ENCODE data around the gene PGLYRP4.

Gene PGLYRP4

DNA sequence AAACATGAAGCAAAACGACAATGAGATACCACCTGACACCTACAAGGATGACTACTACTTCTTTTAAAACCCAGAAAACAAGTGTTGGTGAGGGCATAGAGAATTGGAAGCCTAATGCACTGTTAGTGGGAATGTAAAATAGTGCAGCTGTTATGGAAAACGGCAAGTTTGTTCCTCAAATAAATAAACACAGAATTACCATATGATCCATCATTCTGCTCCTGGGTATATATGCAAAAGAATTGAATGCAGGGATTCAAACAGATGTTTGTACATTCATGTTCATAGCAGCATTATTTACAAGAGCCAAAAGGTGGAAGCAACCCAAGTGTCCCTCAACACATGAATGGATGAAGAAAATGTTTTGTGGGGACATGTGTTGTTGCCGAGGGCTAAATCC lies 43.6 kb upstream of the PGLYRP4 start:
- peaks cover 0 to 3% of the 10 kb centered on the region in 2 donors for H3K27me3 ChIP-seq (ENCODE audit: control insufficient read depth in 1 of 2, insufficient read depth in 2 of 2, low read length in 2 of 2)
- H3K9me3 ChIP-seq (ENCODE audit: control insufficient read depth in 1 of 2, low read length in 2 of 2) = no peaks in the 10 kb centered on the region
- no peak overlapping the region for H3K27ac ChIP-seq (ENCODE audit: low read depth, low read length)
- no peaks in the 10 kb centered on the region for H3K4me1 ChIP-seq (ENCODE audit: control insufficient read depth in 1 of 2, insufficient read depth in 2 of 2, low read length in 2 of 2)
- no peak overlapping the region for H3K9ac ChIP-seq (ENCODE audit: low read depth in 1 of 2, low read length in 2 of 2)
- H3K4me3 ChIP-seq (ENCODE audit: low read depth in 1 of 2, low read length in 2 of 2) = no peak overlapping the region
- H3K36me3 ChIP-seq (ENCODE audit: control insufficient read depth in 1 of 2, insufficient read depth in 2 of 2, low read length in 2 of 2) = no peaks in the 10 kb centered on the region

DNA sequence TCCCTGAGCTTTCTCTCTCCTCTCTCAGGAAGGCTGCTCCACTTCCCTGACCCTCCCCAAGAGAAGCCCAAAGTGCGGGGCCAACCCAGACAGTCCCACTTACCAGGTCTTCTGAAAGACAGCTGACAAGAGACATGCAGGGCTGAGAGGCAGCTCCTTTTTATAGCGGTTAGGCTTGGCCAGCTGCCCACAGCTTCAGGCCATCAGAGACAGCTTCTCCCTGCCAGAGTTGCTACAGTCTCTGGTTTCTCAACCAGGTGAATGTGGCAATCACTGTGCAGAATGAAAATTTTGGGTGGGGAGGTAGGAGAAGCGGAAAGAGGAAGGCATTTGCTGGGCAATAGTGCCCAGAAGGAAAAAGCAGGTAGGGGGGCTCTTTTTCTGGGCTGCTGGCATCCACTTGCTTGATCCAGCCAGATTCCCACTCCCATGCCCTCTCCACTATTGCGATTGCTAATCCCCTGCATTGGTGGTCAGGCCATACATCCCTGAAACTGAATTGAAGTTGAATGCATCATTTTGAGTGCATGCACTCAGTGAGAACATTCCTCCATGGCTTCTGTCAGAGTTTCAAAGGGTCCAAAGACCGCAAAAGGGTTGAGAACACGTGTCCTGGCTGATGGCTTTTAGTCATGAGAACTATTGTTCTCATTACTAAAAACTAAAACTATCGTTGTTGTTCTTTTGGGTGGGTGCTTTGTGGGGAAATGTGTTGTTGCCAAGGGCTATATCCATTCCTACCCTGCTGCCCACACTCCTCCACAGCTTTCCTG lies 42.5 kb upstream of the PGLYRP4 start, which contains the start of gene S100A8:
Gene S100A8 (minus strand): TSS at position 136 of the 773 bp plus-strand sequence. CDS start 538 bp downstream, outside the sequence.
- no peaks in the 10 kb centered on the region for H3K36me3 ChIP-seq (ENCODE audit: control insufficient read depth in 1 of 2, insufficient read depth in 2 of 2, low read length in 2 of 2)
- no peak within 1 kb of the TSS for H3K9ac ChIP-seq (ENCODE audit: low read depth in 1 of 2, low read length in 2 of 2)
- no peak within 1 kb of the TSS for H3K4me3 ChIP-seq (ENCODE audit: low read depth in 1 of 2, low read length in 2 of 2)
- H3K27ac ChIP-seq (ENCODE audit: low read depth, low read length) = no peak within 1 kb of the TSS
- H3K4me1 ChIP-seq (ENCODE audit: control insufficient read depth in 1 of 2, insufficient read depth in 2 of 2, low read length in 2 of 2) = no peaks in the 10 kb centered on the region
- peaks cover 0 to 3% of the 10 kb centered on the region in 2 donors for H3K27me3 ChIP-seq (ENCODE audit: control insufficient read depth in 1 of 2, insufficient read depth in 2 of 2, low read length in 2 of 2)
- H3K9me3 ChIP-seq (ENCODE audit: control insufficient read depth in 1 of 2, low read length in 2 of 2) = no peaks in the 10 kb centered on the region

DNA sequence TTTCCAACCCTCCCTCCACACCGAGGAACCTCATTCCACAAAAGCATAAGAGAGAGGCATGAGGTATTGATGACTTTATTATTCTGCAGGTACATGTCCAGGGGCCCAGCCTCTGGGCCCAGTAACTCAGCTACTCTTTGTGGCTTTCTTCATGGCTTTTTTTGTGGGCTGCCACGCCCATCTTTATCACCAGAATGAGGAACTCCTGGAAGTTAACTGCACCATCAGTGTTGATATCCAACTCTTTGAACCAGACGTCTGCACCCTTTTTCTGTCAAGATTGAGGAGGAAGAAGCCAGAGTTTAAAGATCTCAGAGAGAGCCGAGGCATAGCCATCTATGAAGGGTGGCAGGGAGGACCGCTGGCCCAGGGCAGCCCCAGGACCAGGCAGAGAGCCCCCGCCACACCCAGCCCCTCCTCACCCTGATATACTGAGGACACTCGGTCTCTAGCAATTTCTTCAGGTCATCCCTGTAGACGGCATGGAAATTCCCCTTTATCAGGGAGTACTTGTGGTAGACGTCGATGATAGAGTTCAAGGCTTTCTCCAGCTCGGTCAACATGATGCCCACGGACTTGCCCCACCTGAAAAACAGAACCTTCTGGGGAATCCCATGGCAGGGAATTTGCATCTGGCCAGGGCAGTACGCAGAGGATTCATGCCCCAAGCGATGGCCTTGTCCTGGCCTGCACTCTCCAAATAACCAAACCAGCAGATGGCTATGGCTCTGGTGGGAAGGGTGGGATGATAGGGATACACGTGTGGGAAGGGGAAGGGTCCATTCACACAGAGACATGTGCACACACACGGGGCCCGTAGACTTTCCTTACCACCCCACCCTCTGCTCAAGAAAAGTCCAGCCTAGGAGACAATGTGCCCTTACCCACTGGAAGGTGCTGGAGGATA lies 41.6 kb upstream of the PGLYRP4 start:
- Histone ChIP-seq H3K4me3 (ENCODE audit: low read depth in 1 of 2, low read length in 2 of 2) (no peak overlapping the region), H3K9ac (ENCODE audit: low read depth in 1 of 2, low read length in 2 of 2) (no peak overlapping the region), H3K27me3 (ENCODE audit: control insufficient read depth in 1 of 2, insufficient read depth in 2 of 2, low read length in 2 of 2) (peaks cover 0 to 3% of the 10 kb centered on the region in 2 donors), H3K4me1 (ENCODE audit: control insufficient read depth in 1 of 2, insufficient read depth in 2 of 2, low read length in 2 of 2) (no peaks in the 10 kb centered on the region), H3K27ac (ENCODE audit: low read depth, low read length) (no peak overlapping the region), H3K36me3 (ENCODE audit: control insufficient read depth in 1 of 2, insufficient read depth in 2 of 2, low read length in 2 of 2) (no peaks in the 10 kb centered on the region), H3K9me3 (ENCODE audit: control insufficient read depth in 1 of 2, low read length in 2 of 2) (no peaks in the 10 kb centered on the region)

DNA sequence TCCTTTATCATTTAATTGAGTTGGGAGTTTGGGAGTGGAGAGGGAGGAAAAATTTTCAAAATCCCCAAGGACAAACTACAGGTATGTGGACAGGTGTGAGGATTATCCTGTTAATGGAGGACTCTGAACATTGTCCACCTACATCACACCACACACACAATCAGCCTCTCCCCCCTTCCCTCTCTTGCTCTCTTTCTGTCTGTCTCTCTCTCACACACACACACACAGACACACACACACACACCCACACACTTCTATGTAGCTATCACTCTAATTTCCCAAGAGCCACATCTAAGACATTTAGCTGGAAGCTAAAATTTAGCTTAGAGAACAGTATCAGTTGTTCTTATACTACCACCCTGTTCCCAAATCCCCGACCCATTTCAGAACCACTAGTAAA lies 40.8 kb upstream of the PGLYRP4 start:
- no peaks in the 10 kb centered on the region for H3K9me3 ChIP-seq (ENCODE audit: control insufficient read depth in 1 of 2, low read length in 2 of 2)
- no peaks in the 10 kb centered on the region for H3K4me1 ChIP-seq (ENCODE audit: control insufficient read depth in 1 of 2, insufficient read depth in 2 of 2, low read length in 2 of 2)
- no peaks in the 10 kb centered on the region for H3K36me3 ChIP-seq (ENCODE audit: control insufficient read depth in 1 of 2, insufficient read depth in 2 of 2, low read length in 2 of 2)
- peaks cover 0 to 3% of the 10 kb centered on the region in 2 donors for H3K27me3 ChIP-seq (ENCODE audit: control insufficient read depth in 1 of 2, insufficient read depth in 2 of 2, low read length in 2 of 2)
- no peak overlapping the region for H3K27ac ChIP-seq (ENCODE audit: low read depth, low read length)
- no peak overlapping the region for H3K4me3 ChIP-seq (ENCODE audit: low read depth in 1 of 2, low read length in 2 of 2)
- H3K9ac ChIP-seq (ENCODE audit: low read depth in 1 of 2, low read length in 2 of 2) = no peak overlapping the region

DNA sequence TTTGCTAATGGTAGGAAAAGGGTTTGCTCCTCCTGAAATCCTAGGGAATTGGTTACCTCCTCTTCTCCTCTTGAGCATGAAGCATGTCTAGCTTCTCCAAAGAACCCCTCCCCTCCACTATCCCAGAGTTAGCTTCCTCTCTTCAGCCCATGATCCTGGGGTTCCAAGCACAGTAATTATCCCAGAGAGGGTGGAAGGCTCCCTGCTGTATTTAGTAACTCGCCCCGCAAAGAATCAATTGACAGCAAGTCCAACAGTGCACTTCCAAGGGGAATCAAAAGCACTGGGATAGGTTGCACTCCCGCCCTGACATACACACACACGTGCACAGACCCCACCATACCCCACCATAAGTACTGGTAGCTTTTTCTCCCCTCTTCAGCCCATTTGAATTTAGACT lies 39.1 kb upstream of the PGLYRP4 start:
- H3K9me3 ChIP-seq (ENCODE audit: control insufficient read depth in 1 of 2, low read length in 2 of 2) = no peaks in the 10 kb centered on the region
- no peaks in the 10 kb centered on the region for H3K27me3 ChIP-seq (ENCODE audit: control insufficient read depth in 1 of 2, insufficient read depth in 2 of 2, low read length in 2 of 2)
- no peaks in the 10 kb centered on the region for H3K4me1 ChIP-seq (ENCODE audit: control insufficient read depth in 1 of 2, insufficient read depth in 2 of 2, low read length in 2 of 2)
- H3K27ac ChIP-seq (ENCODE audit: low read depth, low read length) = no peak overlapping the region
- no peak overlapping the region for H3K9ac ChIP-seq (ENCODE audit: low read depth in 1 of 2, low read length in 2 of 2)
- no peaks in the 10 kb centered on the region for H3K36me3 ChIP-seq (ENCODE audit: control insufficient read depth in 1 of 2, insufficient read depth in 2 of 2, low read length in 2 of 2)
- H3K4me3 ChIP-seq (ENCODE audit: low read depth in 1 of 2, low read length in 2 of 2) = no peak overlapping the region

DNA sequence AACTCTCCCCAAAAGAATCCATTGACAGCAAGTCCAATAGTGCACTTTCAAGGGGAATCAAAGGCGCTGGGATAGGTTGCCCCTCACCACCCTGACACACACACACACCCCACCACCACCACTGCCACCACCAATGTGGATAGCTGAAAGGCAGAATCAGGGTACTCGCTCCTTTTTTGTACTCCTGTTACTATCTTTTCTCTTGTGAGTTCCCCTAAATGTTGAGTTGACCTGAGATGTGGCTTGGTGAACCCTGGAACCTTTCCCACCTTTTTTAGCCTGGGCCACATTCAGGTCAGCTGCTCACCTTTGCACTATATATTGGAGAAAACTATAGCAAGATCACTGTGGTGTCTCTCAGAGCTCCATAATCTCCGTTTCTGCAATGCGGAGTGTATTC lies 38.4 kb upstream of the PGLYRP4 start:
- Histone ChIP-seq H3K27me3 (ENCODE audit: control insufficient read depth in 1 of 2, insufficient read depth in 2 of 2, low read length in 2 of 2) (no peaks in the 10 kb centered on the region), H3K27ac (ENCODE audit: low read depth, low read length) (no peak overlapping the region), H3K9ac (ENCODE audit: low read depth in 1 of 2, low read length in 2 of 2) (no peak overlapping the region), H3K36me3 (ENCODE audit: control insufficient read depth in 1 of 2, insufficient read depth in 2 of 2, low read length in 2 of 2) (no peaks in the 10 kb centered on the region), H3K9me3 (ENCODE audit: control insufficient read depth in 1 of 2, low read length in 2 of 2) (no peaks in the 10 kb centered on the region), H3K4me1 (ENCODE audit: control insufficient read depth in 1 of 2, insufficient read depth in 2 of 2, low read length in 2 of 2) (no peaks in the 10 kb centered on the region), H3K4me3 (ENCODE audit: low read depth in 1 of 2, low read length in 2 of 2) (no peak overlapping the region)

DNA sequence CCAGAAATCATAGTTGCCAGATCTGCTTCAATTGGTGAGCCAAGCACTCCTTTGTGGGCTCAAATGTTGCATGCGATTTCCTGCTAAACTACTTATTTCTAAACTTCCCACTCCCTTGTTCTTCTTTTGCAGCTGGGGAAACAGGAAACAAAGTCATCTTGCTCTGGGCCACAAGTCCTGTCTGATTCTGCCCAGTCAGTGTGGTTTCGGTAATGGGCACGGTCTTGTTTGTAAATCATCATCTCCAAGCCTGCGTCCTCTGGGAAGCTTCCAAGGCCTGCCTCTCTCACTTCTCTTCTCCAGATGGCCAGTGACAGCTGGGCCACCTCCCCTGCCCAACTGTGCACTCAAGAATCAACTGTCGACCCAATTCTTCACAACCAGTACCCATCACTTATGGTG lies 37.9 kb upstream of the PGLYRP4 start:
- Histone ChIP-seq H3K4me3 (ENCODE audit: low read depth in 1 of 2, low read length in 2 of 2) (no peak overlapping the region), H3K36me3 (ENCODE audit: control insufficient read depth in 1 of 2, insufficient read depth in 2 of 2, low read length in 2 of 2) (no peaks in the 10 kb centered on the region), H3K4me1 (ENCODE audit: control insufficient read depth in 1 of 2, insufficient read depth in 2 of 2, low read length in 2 of 2) (no peaks in the 10 kb centered on the region), H3K9me3 (ENCODE audit: control insufficient read depth in 1 of 2, low read length in 2 of 2) (no peaks in the 10 kb centered on the region), H3K27me3 (ENCODE audit: control insufficient read depth in 1 of 2, insufficient read depth in 2 of 2, low read length in 2 of 2) (no peaks in the 10 kb centered on the region), H3K27ac (ENCODE audit: low read depth, low read length) (no peak overlapping the region), H3K9ac (ENCODE audit: low read depth in 1 of 2, low read length in 2 of 2) (no peak overlapping the region)

DNA sequence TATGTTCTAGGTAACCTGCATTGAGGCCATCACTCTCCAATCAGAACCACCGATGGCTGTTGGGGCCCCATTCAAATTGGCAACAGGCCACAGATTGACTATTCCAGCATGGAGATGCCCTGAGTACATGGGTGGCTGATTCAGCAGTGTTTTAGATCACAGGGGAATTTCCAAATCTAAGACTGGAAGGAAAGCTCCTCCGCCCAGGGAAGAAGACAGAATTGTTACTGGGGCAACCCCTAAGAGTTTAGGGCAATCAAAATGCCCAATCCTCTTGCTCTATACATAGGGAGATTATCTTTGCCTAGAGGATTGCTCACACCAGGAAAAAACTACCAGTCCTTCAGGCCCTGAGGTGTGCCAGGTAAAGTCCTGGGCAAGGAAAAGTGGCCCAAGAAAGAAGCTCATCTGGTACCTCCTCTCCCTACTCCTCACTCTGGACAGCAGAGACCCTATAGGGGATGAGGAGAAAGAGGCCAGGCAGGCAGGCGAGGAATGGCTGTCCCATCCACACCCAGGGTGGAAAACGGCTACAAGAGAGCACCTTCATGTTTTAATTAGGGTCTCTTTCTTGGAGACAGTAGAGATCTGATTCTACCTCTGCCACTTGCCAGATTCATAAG lies 36.4 kb upstream of the PGLYRP4 start:
- Histone ChIP-seq H3K4me1 (ENCODE audit: control insufficient read depth in 1 of 2, insufficient read depth in 2 of 2, low read length in 2 of 2) (no peaks in the 10 kb centered on the region), H3K27ac (ENCODE audit: low read depth, low read length) (no peak overlapping the region), H3K4me3 (ENCODE audit: low read depth in 1 of 2, low read length in 2 of 2) (no peak overlapping the region), H3K27me3 (ENCODE audit: control insufficient read depth in 1 of 2, insufficient read depth in 2 of 2, low read length in 2 of 2) (no peaks in the 10 kb centered on the region), H3K9ac (ENCODE audit: low read depth in 1 of 2, low read length in 2 of 2) (no peak overlapping the region), H3K36me3 (ENCODE audit: control insufficient read depth in 1 of 2, insufficient read depth in 2 of 2, low read length in 2 of 2) (no peaks in the 10 kb centered on the region), H3K9me3 (ENCODE audit: control insufficient read depth in 1 of 2, low read length in 2 of 2) (no peaks in the 10 kb centered on the region)

DNA sequence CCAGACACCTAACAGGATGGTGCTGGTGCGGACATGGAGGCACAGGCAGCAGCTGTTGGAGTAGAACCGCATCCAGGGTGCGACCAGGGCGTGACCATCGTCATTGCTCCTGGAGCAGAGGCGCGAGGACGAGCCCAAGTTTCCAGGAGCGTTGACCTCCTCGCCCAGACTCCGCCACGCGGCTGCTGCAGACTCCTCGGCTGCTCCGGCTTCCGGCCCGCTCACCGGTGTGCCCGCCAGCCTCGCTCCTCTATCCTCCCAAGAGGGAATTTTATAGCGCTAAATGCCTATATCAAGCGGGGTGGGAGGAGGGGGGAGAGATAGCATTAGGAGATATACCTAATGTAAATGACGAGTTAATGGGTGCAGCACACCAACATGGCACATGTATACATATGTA lies 32.1 kb upstream of the PGLYRP4 start:
- Histone ChIP-seq H3K36me3 (ENCODE audit: control insufficient read depth in 1 of 2, insufficient read depth in 2 of 2, low read length in 2 of 2) (no peaks in the 10 kb centered on the region), H3K9me3 (ENCODE audit: control insufficient read depth in 1 of 2, low read length in 2 of 2) (no peaks in the 10 kb centered on the region), H3K27ac (ENCODE audit: low read depth, low read length) (no peak overlapping the region), H3K4me3 (ENCODE audit: low read depth in 1 of 2, low read length in 2 of 2) (no peak overlapping the region), H3K4me1 (ENCODE audit: control insufficient read depth in 1 of 2, insufficient read depth in 2 of 2, low read length in 2 of 2) (no peaks in the 10 kb centered on the region), H3K9ac (ENCODE audit: low read depth in 1 of 2, low read length in 2 of 2) (no peak overlapping the region), H3K27me3 (ENCODE audit: control insufficient read depth in 1 of 2, insufficient read depth in 2 of 2, low read length in 2 of 2) (peaks cover 0 to 3% of the 10 kb centered on the region in 2 donors)

DNA sequence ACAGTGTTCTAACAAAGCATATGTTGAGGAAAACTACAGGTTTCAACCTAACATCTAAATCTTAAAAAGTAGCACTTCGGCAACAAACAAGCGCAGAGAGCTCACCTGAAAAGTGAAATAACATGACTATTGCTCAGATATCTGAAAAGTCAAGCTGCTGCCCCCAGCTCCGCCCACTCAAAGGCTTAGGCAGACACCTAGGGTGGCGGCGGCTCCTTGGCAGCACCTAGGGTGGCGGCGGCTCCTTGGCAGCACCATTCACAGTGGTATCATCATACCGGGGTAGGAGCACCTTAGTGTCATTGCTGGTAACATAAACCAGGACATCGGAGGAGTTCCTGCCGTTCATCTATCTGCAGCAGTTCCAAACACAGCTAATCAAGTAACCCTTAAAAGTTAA lies 30.9 kb upstream of the PGLYRP4 start:
- H3K4me1 ChIP-seq (ENCODE audit: control insufficient read depth in 1 of 2, insufficient read depth in 2 of 2, low read length in 2 of 2) = no peaks in the 10 kb centered on the region

More for the DNA sequence above, 30.9 kb upstream of the PGLYRP4 start:
- Histone ChIP-seq H3K9ac (ENCODE audit: low read depth in 1 of 2, low read length in 2 of 2) (no peak overlapping the region), H3K27ac (ENCODE audit: low read depth, low read length) (no peak overlapping the region), H3K4me3 (ENCODE audit: low read depth in 1 of 2, low read length in 2 of 2) (no peak overlapping the region), H3K9me3 (ENCODE audit: control insufficient read depth in 1 of 2, low read length in 2 of 2) (no peaks in the 10 kb centered on the region), H3K36me3 (ENCODE audit: control insufficient read depth in 1 of 2, insufficient read depth in 2 of 2, low read length in 2 of 2) (no peaks in the 10 kb centered on the region), H3K27me3 (ENCODE audit: control insufficient read depth in 1 of 2, insufficient read depth in 2 of 2, low read length in 2 of 2) (peaks cover 0 to 3% of the 10 kb centered on the region in 2 donors)
